ENCODE results near the gene SPATA46.
"Not testable (repeated sequence)": the region's sequence is repeated elsewhere in the genome, so short reads cannot be mapped to it uniquely, and the experiment has no call there.

SPATA46 gene

DNA sequence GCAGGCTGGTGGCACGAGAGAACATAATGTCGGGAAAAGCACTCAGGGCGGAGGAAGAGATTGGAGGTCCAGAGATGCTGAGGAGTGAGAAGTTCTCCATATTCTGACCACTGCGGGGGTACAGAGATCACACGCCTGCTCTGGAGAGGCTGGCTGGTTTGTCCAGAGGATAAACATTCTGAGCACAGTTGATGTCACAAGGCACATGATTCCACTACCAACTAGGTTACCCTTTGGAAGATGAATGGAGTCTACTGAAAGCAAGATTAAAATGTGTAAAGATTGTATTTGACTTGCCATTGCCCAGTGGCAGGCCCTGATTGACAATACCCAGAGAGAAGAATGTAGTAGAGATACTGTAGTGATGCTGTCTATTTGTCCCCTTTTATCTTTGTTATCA is at the start of gene SPATA46:
SPATA46 (minus strand) TSS at position 164 of the 400 bp plus-strand sequence; CDS start at position 100, 64 bp downstream.
- no peak for TF ChIP-seq POLR2A (IDR thresholded peaks at IDR 0.05; ENCODE audit: low read depth, low read length)
- no peak for FAIRE-seq
- no peak for DNase-seq (ENCODE audit: insufficient read length, low spot score)

DNA sequence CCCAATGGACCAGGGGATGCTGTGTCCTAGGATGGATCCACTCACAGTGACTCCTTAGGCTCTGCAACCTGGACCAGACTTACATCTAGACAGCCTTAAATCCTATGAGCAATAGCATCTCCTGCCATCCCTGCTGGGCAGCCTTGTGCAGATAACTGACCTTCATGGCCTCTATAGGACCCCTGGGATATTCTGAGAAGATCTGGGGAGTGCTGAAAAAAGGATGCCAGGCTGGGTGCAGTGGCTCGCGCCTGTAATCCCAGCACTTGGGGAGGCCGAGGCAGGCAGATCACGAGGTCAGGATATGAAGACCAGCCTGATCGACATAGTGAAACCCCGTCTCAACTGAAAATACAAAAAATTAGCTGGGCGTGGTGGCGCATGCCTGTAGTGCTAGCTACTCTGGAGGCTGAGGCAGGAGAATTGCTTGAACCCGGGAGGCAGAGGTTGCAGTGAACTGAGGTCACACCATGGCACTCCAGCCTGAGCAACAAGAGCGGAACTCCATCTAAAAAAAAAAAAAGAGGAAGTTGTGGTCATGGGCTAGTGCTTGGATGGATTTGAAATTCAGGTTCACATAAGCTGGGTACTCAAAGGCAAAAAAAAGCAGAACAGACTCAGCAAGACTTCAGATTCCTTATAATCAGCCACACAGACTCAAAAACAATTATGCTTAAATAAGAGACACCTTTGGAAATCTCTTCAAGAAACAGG is 46.2 kb upstream of the SPATA46 start:
- no peak for FAIRE-seq
- no peak for TF ChIP-seq POLR2A (IDR thresholded peaks at IDR 0.05; ENCODE audit: low read depth, low read length)
- no peak for DNase-seq (ENCODE audit: insufficient read length, low spot score)

GRCh38 chr1:162421258-162422164 is 44.9 kb upstream of the SPATA46 start:
- FAIRE-seq (no peak), DNase-seq (ENCODE audit: insufficient read length, low spot score) (no peak)
- TF ChIP-seq POLR2A (IDR thresholded peaks at IDR 0.05; ENCODE audit: low read depth, low read length): no peak

GRCh38 chr1:162420120-162420519 is 43.5 kb upstream of the SPATA46 start:
- DNase-seq (ENCODE audit: insufficient read length, low spot score): no peak
- no peak for FAIRE-seq
- no peak for TF ChIP-seq POLR2A (IDR thresholded peaks at IDR 0.05; ENCODE audit: low read depth, low read length)

DNA sequence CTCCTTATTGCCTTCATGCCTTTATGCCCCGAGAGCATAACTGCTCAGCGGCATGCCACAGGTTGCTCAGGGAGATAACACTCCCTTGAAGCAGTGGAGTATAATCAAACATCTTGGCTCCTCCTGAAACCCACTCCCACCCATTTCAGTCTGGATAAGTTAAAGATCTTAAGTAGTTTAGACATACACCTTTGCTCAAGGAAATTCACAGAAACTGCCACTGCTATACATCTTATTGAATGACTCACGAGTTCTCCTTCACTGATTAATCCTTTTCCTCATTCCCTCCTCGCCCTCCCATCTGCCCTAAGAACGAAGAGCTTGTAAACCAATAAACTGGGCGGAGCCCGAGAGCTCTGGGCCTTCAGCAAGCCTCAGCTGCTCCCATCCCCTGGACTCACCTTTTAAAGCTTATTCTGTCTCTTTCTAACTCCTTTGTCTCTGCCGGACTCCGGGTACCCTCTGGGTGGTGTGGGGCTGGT is 42.8 kb upstream of the SPATA46 start:
- FAIRE-seq; DNase-seq (ENCODE audit: insufficient read length, low spot score): not testable (repeated sequence)

GRCh38 chr1:162418584-162418983 is 41.9 kb upstream of the SPATA46 start:
- DNase-seq (ENCODE audit: insufficient read length, low spot score); FAIRE-seq: not testable (repeated sequence)

DNA sequence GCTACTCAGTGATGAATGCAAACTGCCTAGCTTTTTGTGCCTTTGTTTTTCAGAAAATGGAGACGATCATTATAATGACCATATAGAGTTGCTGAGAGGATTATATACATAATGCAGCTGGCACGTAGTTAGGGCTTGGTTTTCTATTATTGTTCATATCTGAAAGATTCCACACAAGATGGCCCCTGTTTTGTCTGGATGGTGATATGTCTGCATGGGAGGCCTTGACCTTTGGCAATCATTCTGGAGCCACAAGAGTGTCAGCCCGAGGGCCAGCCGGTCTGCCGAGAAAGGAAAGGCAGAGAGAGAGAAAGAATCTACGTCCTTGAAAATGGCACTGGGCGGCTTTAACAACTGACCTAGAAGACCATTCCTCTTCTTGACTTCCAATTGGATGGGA is 41.0 kb upstream of the SPATA46 start:
- FAIRE-seq: no peak

GRCh38 chr1:162416909-162417308 is 40.3 kb upstream of the SPATA46 start:
- FAIRE-seq (no peak), DNase-seq (ENCODE audit: insufficient read length, low spot score) (no peak)
- no peak for TF ChIP-seq POLR2A (IDR thresholded peaks at IDR 0.05; ENCODE audit: low read depth, low read length)

More for the DNA sequence above, 41.0 kb upstream of the SPATA46 start:
- TF ChIP-seq POLR2A (IDR thresholded peaks at IDR 0.05; ENCODE audit: low read depth, low read length): no peak
- DNase-seq (ENCODE audit: insufficient read length, low spot score): no peak

GRCh38 chr1:162416215-162416614 is 39.6 kb upstream of the SPATA46 start:
- FAIRE-seq: no peak
- TF ChIP-seq POLR2A (IDR thresholded peaks at IDR 0.05; ENCODE audit: low read depth, low read length): no peak

GRCh38 chr1:162412002-162412401 is 35.3 kb upstream of the SPATA46 start, which contains the start of gene SH2D1B:
TSS of gene SH2D1B (minus strand) at chr1:162412136. CDS start at chr1:162412016, 120 bp downstream.
- TF ChIP-seq POLR2A (IDR thresholded peaks at IDR 0.05; ENCODE audit: low read depth, low read length): no peak
- peak; percentile 98 for FAIRE-seq
- peak; percentile 64 for DNase-seq (ENCODE audit: insufficient read length, low spot score)

More at GRCh38 chr1:162416215-162416614, 39.6 kb upstream of the SPATA46 start:
- no peak for DNase-seq (ENCODE audit: insufficient read length, low spot score)

GRCh38 chr1:162407539-162407938 is 30.9 kb upstream of the SPATA46 start:
- no peak for DNase-seq (ENCODE audit: insufficient read length, low spot score)
- TF ChIP-seq POLR2A (IDR thresholded peaks at IDR 0.05; ENCODE audit: low read depth, low read length): no peak
- no peak for FAIRE-seq

DNA sequence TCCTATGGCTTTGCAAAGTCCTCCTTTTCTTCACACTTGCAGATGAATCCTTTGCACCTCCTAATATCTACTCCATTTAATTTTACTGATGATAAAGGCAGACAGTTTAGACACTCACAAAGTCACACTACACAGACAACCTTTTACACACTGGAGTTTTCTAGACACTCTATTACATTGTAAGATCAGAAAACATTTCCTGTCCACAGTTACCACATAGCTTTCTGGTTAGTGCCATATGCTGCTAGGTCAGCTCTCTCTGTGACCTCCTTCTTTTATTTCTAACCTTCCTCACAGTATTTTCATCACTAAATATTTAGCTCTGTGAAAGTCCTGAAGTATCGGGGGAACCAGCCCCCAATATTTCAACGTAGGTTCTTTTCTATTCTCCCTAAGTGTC is 30.2 kb upstream of the SPATA46 start:
- no peak for DNase-seq (ENCODE audit: insufficient read length, low spot score)
- FAIRE-seq: no peak
- no peak for TF ChIP-seq POLR2A (IDR thresholded peaks at IDR 0.05; ENCODE audit: low read depth, low read length)

DNA sequence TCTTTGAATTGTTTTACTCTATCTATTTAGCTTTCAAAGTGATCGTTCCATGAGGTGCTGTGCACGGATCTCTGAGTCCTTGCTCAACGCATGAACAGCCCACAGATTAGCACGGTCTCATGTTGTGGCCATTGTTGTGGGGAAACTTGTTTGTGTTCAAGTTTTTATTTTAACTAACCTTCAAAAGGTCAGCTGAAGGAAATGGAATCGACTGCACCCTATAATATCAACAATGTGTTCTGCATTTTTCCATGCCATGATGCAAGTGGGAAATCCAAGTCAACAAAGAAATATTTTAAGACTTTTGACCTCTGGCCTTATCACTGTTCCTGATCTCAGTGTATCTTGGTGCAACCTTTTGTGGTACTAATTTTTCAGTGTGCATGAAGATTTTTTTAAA is 29.1 kb upstream of the SPATA46 start:
- FAIRE-seq: no peak
- TF ChIP-seq POLR2A (IDR thresholded peaks at IDR 0.05; ENCODE audit: low read depth, low read length): no peak
- no peak for DNase-seq (ENCODE audit: insufficient read length, low spot score)

- FAIRE-seq: peak; percentile 36
- DNase-seq (ENCODE audit: insufficient read length, low spot score): no peak
- no peak for TF ChIP-seq POLR2A (IDR thresholded peaks at IDR 0.05; ENCODE audit: low read depth, low read length)
These were observed 28.0 kb upstream of the SPATA46 start for GRCh38 chr1:162404550-162405160.

Measured in H54 (cell line).